HG03159 (cell line): ENCODE results near the gene FAHD1.
A peak's percentile ranks its signal among the peaks of the same experiment; 100 is the strongest.

ENCODE experiments used
- ATAC-seq: cut with Tn5 transposase; IDR thresholded peaks from one replicate; pipeline ENCODE4 v1.9.1; 2021; ENCODE audit warnings: mild to moderate bottlenecking, moderate library complexity; ENCODE audit not compliant: unreplicated experiment

The FAHD1 gene

DNA sequence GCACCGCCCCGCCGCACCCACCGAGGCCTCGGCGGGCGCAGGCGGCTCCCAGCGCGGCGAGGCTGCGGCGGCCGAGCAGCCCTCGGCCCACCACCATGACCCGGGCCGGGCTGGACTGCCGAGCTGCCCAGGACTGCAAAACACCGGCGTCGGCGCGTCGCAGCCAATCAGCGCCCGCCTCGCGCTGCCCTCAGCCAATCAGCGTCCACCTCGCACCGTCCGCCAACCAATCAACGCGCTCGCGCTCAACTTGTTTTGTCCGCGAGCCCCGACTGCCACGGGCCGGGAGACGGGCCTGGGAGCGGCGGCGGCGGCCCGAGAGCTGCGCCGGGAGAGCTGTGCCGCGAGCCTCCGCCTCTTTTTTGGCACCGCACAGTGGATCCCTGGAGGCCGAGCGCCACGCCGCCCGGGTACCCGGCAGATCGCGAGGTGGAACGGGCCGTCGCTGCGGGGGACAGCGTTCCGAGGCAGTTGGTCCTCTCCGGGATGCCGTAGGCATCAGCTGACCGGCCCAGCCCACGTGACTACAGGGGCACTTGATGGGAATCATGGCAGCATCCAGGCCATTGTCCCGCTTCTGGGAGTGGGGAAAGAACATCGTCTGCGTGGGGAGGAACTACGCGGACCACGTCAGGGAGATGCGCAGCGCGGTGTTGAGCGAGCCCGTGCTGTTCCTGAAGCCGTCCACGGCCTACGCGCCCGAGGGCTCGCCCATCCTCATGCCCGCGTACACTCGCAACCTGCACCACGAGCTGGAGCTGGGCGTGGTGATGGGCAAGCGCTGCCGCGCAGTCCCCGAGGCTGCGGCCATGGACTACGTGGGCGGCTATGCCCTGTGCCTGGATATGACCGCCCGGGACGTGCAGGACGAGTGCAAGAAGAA is at the start of gene FAHD1, which contains the start of gene HAGH:
TSS of gene FAHD1 (plus strand) at position 516 of the 883 bp plus-strand sequence. CDS start at position 549, 33 bp downstream.
TSS of gene HAGH (minus strand) at position 135 of the 883 bp plus-strand sequence. CDS start at position 97, 38 bp downstream.
- peak; percentile 85 for ATAC-seq

DNA sequence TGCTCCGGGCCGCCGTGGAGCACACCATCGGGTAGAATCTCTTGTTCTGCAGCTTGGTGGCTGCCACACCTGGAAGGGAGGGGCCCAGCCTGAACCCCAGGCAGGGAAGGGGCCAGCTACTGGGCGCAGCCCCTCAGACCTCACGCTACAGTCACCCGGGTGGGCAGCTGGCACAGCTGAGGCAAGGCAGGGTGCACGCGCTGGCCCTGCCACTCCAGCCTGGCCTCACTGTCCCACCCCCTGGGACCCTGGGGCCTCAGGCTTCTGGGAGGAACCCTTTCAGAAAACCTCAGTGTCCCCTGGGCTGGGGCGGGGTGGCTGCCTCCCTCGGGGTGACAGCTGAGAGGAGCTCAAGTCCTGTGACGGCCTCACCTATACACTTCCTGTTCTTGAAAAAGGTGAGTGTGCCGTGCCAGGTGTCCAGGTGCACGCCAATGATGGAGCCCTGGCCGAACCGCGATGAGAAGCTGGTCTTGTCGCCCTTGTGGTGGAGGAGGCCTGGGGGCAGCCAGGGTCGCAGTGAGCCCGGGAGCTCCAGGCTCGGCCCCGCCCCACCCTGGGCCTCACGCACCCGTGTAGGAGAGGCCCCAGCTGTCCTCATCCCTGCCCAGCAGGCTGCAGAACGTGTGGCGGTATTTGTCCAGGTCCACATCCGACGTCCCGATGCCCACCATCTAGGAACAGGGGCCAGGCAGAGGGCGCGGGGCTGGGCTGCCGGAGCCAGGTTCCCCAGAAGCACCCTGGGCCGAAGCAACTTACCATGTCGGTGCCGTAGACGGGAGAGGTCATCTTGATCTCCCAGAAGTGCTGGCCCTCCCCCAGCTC is 49.4 kb upstream of the FAHD1 start:
- ATAC-seq = no peak

DNA sequence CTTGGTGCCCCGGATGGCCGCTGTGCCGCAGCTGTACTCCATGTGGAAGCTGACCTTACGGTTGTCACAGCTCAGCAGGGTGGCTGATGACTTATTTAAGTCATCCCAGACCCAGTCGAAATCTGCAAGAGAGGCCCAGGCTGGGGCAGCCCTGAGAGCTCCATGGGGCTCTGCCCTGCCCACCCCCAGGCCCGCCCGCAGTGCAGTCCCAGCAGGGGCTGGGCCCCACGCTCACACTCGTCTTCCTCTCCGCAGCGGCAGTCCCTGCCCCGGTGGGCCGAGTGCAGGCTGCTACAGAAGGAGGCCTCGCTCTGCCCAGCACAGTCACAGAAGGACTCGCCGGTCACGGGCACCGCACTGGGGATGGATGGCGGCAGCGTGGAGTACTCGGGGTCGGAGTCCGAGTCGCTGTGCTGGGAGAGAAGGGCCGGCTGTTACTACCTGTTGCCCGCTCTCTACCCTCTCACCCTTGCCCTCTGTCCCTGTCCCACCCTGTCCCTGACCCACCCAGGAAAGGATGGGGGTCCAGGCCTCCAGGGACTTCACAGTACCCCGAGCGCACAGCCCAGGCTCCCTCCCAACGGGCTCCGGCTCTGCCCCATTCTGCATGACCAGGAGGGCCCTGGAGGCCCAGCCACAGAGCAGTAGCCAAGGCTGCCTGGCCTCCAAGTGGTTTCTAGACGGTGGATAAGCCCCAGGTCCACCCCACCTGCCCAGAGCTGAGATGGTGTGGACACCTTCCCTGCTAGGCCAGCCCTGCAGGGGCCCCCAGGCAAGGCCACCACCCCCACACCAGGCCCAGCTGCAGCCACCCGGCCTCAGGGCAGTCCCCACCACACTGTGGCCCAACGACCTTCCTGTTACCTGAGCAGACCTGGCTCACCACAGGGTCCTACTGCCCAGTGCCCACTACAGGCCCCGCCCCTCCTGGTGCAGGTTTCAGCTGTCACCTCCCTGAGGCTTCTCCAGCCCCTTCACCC is 48.5 kb upstream of the FAHD1 start:
- no peak for ATAC-seq

GRCh38 chr16:1779234-1779701 is 47.7 kb upstream of the FAHD1 start:
- ATAC-seq = no peak

GRCh38 chr16:1779741-1780676 is 47.0 kb upstream of the FAHD1 start:
- no peak for ATAC-seq

- no peak for ATAC-seq
Observed at GRCh38 chr16:1780677-1781072, 46.3 kb upstream of the FAHD1 start.

- no peak for ATAC-seq
Observed at GRCh38 chr16:1781254-1781653, 45.8 kb upstream of the FAHD1 start.

DNA sequence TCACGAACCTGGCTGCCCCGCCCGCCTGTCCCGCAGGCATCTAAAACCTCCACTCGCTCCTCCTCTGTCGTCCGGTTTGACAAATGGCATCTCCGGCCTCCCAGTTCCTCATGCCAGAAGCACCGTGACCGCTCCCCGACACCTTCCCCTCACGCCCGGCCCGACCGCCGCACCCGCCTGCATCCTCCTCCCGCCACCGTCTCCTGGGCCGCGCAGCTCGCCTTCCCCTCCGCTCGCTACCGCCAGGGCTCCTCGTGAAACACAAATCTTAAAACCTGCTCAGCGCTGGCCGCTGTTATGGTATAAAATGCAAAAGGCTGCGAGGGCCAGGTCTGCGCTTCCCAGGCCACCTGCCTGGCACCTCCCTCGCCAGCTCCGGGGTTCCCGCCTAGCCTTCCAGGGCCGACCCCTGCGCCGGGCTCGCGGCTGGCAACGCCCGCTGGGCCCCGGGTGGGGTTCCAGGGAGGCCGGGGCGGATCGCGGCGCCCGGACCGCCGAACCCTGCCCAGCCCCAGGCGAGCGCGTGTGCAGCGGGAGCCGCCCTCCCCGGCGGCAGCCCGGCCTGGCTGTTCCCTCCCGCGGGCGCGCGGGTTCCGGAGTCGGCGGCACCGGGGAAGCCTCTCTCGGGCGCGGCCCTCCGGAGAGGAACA is 45.1 kb upstream of the FAHD1 start:
- ATAC-seq = peak; percentile 9

DNA sequence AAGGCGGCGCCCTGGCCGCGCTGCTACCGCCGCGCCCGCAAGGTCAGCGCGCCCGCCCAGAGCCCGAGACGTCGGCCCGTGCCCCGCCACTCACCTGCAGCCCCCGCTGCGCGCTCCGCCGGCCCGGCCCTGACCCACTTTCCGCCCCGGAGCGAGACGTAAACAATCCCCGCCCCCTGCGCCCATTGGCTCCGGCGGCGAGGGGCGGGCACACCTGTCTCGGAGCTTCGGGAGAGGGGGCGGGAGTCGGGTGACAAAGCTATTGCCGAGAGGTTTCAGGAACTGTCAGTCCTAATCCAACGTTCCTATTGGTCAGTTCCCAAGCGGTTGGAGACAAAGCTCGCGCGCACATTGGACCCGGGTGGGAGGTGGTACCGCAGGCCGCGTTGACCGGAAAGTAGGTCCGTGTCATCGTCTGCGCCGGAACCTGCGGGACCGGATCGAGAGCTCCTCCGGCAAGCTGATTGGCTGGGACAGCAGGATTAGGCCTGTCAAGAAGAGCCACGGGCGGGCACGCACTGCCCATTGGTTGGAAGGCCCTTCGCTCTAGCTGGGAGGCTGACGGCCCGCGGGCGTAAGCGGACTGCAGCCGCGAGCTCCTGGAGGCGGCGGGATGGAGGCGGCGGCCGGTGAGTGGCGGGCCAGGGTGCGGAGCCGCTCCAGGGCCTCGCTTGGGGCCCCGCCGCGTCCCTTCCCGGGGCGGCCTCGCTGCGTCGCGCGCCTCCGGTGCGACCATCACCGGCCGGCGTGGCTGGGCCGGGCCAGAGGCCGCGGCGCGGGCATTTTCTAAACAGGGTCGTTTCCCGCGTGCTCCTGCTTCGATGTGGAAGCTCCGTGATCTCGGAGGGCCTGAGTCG is 44.4 kb upstream of the FAHD1 start, which contains the start of the genes NUBP2 and SPSB3:
TSS of gene NUBP2 (plus strand) at position 553 of the 857 bp plus-strand sequence. CDS start at position 614, 61 bp downstream.
TSS of gene SPSB3 (minus strand) at position 164 of the 857 bp plus-strand sequence. CDS start 1,088 bp downstream, outside the sequence.
- peak; percentile 87 for ATAC-seq

DNA sequence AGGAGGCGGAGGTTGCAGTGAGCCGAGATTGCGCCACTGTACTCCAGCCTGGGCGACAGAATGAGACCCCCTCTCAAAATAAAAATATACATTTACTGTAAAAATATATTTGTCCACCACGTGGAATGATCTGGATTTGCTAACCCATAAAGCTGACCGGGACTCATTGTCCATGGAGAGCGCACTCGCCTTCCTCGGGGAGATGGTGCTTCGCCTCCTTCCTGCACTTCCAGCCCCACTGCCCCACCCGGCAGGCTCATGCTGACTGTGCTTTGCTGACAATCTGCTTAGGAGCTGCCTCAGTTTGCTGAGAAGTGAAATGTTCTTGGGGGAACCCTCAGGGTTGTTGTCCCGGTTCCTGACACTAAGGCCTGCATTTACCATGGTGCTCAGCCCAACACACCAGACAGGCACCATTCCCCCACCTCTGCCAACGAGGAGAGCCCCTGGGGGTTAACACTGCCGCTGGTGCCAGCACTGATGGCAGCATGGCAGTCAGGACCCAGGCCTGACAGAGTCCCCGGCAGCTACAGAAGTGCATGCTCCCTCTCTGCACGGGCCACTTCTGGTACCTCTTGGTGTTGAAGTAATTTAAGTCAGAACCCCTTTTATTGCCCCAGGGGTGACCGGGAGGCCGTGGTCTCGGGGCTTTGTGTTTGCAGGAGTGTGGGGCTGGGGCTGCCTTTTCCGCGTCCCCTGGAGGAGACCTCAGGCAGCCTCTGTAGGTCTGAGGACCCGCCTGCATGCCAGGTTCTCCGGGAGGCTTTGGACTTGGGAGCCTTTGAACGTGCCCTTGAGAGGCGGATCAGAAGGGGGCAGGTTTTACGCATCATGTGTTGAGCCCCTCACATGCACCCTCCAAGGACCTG is 41.8 kb upstream of the FAHD1 start:
- ATAC-seq = no peak

DNA sequence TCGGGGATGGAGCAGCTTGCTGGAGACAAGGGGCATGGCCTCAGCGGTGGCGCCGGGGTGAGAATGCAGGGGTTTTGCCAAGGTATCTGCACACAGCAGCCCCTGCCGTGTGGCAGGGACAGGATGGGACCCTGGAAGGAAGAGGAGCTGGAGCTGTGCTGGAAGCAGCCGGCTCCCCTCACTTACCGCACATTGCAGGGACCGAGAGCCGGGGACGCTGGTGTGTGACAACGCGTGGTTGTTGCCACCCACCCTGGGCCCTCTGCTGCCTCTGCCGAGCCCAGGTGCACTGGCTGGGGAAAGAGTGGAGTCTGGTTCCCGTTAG is 41.2 kb upstream of the FAHD1 start:
- ATAC-seq = no peak

GRCh38 chr16:1786242-1787055 is 40.6 kb upstream of the FAHD1 start:
- ATAC-seq = no peak

DNA sequence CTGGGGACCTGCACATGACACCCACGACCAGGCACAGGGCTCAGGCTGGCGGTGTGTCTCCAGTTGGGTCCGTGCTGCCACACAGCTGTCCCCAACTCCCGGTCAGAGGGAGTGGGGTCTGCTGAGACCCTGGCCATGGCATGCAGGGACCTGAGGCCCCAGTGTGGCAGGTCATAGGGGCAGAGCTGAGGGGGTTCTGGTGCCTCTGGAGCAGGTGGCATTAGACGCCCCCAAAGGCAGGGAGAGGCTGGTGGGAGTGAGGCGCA is 40.0 kb upstream of the FAHD1 start:
- ATAC-seq = no peak

DNA sequence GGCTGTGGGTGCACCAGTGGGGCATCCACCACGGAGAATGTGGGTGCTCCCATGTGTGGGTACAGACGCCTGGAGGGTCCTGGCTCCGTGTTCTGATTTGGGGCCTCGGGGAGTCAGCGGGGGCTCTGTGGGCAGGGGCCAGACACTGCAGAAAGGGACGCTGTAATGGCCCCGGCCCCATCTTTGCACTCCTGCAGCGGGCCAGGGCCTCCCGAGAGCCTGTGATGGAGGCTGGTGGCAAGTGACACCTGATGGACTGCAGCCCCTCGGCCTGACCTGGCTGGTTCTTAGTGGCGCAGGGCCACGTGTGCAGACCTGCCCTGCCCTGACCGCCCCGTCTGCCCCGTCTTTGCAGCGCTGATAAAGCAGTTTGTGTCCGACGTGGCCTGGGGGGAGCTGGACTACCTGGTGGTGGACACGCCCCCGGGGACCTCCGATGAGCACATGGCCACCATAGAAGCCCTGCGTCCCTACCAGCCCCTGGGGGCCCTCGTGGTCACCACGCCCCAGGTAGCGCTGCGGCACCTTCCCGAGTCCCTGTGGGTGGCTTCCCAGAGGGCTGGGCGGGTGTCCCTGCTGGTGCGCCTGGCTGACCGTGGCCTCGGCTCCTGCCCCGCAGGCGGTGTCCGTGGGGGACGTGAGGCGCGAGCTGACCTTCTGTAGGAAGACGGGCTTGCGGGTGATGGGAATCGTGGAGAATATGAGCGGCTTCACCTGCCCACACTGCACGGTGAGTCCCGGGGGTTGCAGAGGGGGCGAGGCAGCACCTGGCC is 39.5 kb upstream of the FAHD1 start:
- ATAC-seq = no peak

- ATAC-seq = no peak
Observed at GRCh38 chr16:1788095-1788707, 38.8 kb upstream of the FAHD1 start.
